GM12878 (cell line): ENCODE data around the gene KDM2A. TPM values are rescaled to one million over a fixed set of nuclear protein-coding genes. Genes with fewer than 3 reads are reported as not detected.
A peak's percentile ranks its signal among the peaks of the same experiment; 100 is the strongest.

ENCODE experiments used
- ASH2L ChIP-seq: fragments of 300-600, 200-600 bp; sonication (generic); IDR thresholded peaks from 2 replicates; pipeline ENCODE4 v1.6.1; 2017; ENCODE audit warnings: low read depth, mild to moderate bottlenecking, borderline replicate concordance
- BMI1 ChIP-seq: fragments of 450-650 bp; IDR thresholded peaks from 2 replicates; pipeline ENCODE4 v1.6.1; 2016; ENCODE audit warnings: mild to moderate bottlenecking, moderate library complexity, borderline replicate concordance
- CEBPB ChIP-seq, 2 experiments: fragments of 150-350 bp in 1 of 2; IDR thresholded peaks; 2 replicates each; pipeline ENCODE4 v1.6.1; 2012 to 2014; ENCODE audit warnings: low read depth in 2 of 2, low read length in 2 of 2, borderline replicate concordance in 1 of 2, inconsistent platforms in 1 of 2
- CEBPZ ChIP-seq: fragments of 150-350 bp; IDR thresholded peaks from 2 replicates; pipeline ENCODE4 v1.6.1; 2016; ENCODE audit warnings: low read depth, low read length
- HCFC1 ChIP-seq: fragments of 150-350 bp; IDR thresholded peaks from 2 replicates; pipeline ENCODE4 v1.6.1; 2014; ENCODE audit warnings: low read length
- HSF1 ChIP-seq: fragments of 150-350 bp; IDR thresholded peaks from 2 replicates; pipeline ENCODE4 v1.6.1; 2014; ENCODE audit warnings: mild to moderate bottlenecking, low read depth, low read length
- IKZF1 ChIP-seq: fragments of 450-650 bp; conservative IDR thresholded peaks from 2 replicates; pipeline ENCODE4 v1.6.1; 2017; ENCODE audit warnings: antibody characterized with exemption, mild to moderate bottlenecking
- IRF4 ChIP-seq: IDR thresholded peaks from 2 replicates; pipeline ENCODE4 v1.6.1; 2011; ENCODE audit warnings: low read depth, low read length
- KDM1A ChIP-seq: fragments of 200-600 bp; sonication (generic); IDR thresholded peaks from 2 replicates; pipeline ENCODE4 v1.6.1; 2016; ENCODE audit warnings: borderline replicate concordance
- LARP7 ChIP-seq: fragments of 450-650 bp; IDR thresholded peaks from 2 replicates; pipeline ENCODE4 v1.6.1; 2017; ENCODE audit warnings: mild to moderate bottlenecking
- NFYB ChIP-seq: IDR thresholded peaks from 2 replicates; pipeline ENCODE4 v1.6.1; 2011; ENCODE audit warnings: low read depth, mild to moderate bottlenecking, low read length, improper control_type of control experiment, moderate library complexity; ENCODE audit not compliant: insufficient read depth
- PAX5 ChIP-seq: IDR thresholded peaks from 2 replicates; pipeline ENCODE4 v1.6.1; 2011; ENCODE audit warnings: low read depth, low read length, borderline replicate concordance
- POLR2AphosphoS2 ChIP-seq: IDR thresholded peaks from 2 replicates; pipeline ENCODE4 v1.6.1; 2011; ENCODE audit warnings: low read depth, mild to moderate bottlenecking, low read length, improper control_type of control experiment, moderate library complexity
- SIX5 ChIP-seq: IDR thresholded peaks from 2 replicates; pipeline ENCODE4 v1.6.1; 2011; ENCODE audit warnings: mild to moderate bottlenecking, low read depth, low read length, moderate library complexity; ENCODE audit not compliant: severe bottlenecking
- SMAD5 ChIP-seq: IDR thresholded peaks from 2 replicates; pipeline ENCODE4 v1.6.1; 2016; ENCODE audit warnings: antibody characterized with exemption, low read depth
- SREBF2 ChIP-seq: IDR thresholded peaks from 2 replicates; pipeline ENCODE4 v1.6.1; 2012; ENCODE audit warnings: mild to moderate bottlenecking, low read length
- STAT1 ChIP-seq: fragments of 450-650 bp; conservative IDR thresholded peaks from 2 replicates; pipeline ENCODE4 v1.6.1; 2014; ENCODE audit warnings: antibody characterized with exemption, mild to moderate bottlenecking
- WRNIP1 ChIP-seq: IDR thresholded peaks from 2 replicates; pipeline ENCODE4 v1.6.1; 2011; ENCODE audit warnings: low read depth, low read length, improper control_type of control experiment, borderline replicate concordance
- YBX1 ChIP-seq: fragments of 450-650 bp; IDR thresholded peaks from 2 replicates; pipeline ENCODE4 v1.6.1; 2016; ENCODE audit warnings: antibody characterized with exemption
- YY1 ChIP-seq: IDR thresholded peaks from 2 replicates; pipeline ENCODE4 v1.6.1; 2011; ENCODE audit warnings: low read depth, mild to moderate bottlenecking, low read length
- ZNF217 ChIP-seq: fragments of 450-650 bp; IDR thresholded peaks from 2 replicates; pipeline ENCODE4 v1.6.1; 2017; ENCODE audit warnings: antibody characterized with exemption, mild to moderate bottlenecking
- polyA plus RNA-seq, 11 experiments: library from polyadenylated mRNA; depleted of rRNA in 4 of 11; unstranded in 6 of 11; stranded (reverse) in 5 of 11; fragments of >200 nt; fragmentation: Nextera tagmentation in 4 of 11; fragmentation: Illumina TruSeq in 1 of 11; extraction: Ambion mirVana in 4 of 11; extraction: Trizol in 1 of 11; gene quantifications; 1 replicate in 1 of 11; 2 replicates in 10 of 11; pipeline versions ENCODE4 v1.2.1 to v1.2.3, GENCODE V29; 2011 to 2016; ENCODE audit warnings: inconsistent platforms in 2 of 11, missing spikeins in 2 of 11, low read depth in 1 of 11
- total RNA-seq, 4 experiments: library from RNA; depleted of rRNA in 3 of 4; stranded (reverse); fragments of >200 nt in 3 of 4; fragmentation: Illumina TruSeq in 1 of 4; extraction: Trizol in 1 of 4; gene quantifications; 2 replicates each; pipeline versions ENCODE4 v1.2.1 to v1.2.3, GENCODE V29; 2013 to 2021
- TF ChIP-seq, protein P1 (sequence below): fragments of 450-650 bp; IDR thresholded peaks from 2 replicates; pipeline ENCODE4 v1.6.1; 2016; ENCODE audit warnings: mild to moderate bottlenecking
- TF ChIP-seq, protein P2 (sequence below): fragments of 450-650 bp; IDR thresholded peaks from 2 replicates; pipeline ENCODE4 v1.6.1; 2018; ENCODE audit warnings: borderline replicate concordance, mild to moderate bottlenecking; ENCODE audit not compliant: partially characterized antibody

KDM2A gene
- total and polyA plus RNA-seq, 10 of the 15 experiments (the other 5 are each of a cell fraction or from before 2014, with no cell fraction given): 10.5 to 69.3 (median 41.6) TPM

- TF ChIP-seq CEBPZ (no peak), ZNF217 (peak; percentile 52; the same call in 1 of the 2 replicates), HSF1 (no peak), CEBPB (IDR thresholded peaks at IDR 0.05; ENCODE audit: borderline replicate concordance in 1 of 2, low read depth in 2 of 2, low read length in 2 of 2) (peak in 1 of 2 experiments; percentile 63; a peak in 1 of 4 replicates), ASH2L (no peak; the same call in 1 of the 2 replicates), NFYB (no peak), PAX5 (peak; percentile 80; the same call in 1 of the 2 replicates), LARP7 (peak; percentile 94), KDM1A (no peak), SREBF2 (no peak), IRF4 (peak; percentile 50; the same call in 1 of the 2 replicates), IKZF1 (peak; percentile 90), STAT1 (no peak), YBX1 (no peak), WRNIP1 (no peak), SMAD5 (peak; percentile 72; the same call in 1 of the 2 replicates), SIX5 (no peak), YY1 (peak; percentile 68), HCFC1 (peak; percentile 32; the same call in 1 of the 2 replicates), POLR2AphosphoS2 (peak; percentile 94), BMI1 (no peak)
- TF ChIP-seq, protein P1, sequence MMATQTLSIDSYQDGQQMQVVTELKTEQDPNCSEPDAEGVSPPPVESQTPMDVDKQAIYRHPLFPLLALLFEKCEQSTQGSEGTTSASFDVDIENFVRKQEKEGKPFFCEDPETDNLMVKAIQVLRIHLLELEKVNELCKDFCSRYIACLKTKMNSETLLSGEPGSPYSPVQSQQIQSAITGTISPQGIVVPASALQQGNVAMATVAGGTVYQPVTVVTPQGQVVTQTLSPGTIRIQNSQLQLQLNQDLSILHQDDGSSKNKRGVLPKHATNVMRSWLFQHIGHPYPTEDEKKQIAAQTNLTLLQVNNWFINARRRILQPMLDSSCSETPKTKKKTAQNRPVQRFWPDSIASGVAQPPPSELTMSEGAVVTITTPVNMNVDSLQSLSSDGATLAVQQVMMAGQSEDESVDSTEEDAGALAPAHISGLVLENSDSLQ: no peak
- TF ChIP-seq, protein P2, sequence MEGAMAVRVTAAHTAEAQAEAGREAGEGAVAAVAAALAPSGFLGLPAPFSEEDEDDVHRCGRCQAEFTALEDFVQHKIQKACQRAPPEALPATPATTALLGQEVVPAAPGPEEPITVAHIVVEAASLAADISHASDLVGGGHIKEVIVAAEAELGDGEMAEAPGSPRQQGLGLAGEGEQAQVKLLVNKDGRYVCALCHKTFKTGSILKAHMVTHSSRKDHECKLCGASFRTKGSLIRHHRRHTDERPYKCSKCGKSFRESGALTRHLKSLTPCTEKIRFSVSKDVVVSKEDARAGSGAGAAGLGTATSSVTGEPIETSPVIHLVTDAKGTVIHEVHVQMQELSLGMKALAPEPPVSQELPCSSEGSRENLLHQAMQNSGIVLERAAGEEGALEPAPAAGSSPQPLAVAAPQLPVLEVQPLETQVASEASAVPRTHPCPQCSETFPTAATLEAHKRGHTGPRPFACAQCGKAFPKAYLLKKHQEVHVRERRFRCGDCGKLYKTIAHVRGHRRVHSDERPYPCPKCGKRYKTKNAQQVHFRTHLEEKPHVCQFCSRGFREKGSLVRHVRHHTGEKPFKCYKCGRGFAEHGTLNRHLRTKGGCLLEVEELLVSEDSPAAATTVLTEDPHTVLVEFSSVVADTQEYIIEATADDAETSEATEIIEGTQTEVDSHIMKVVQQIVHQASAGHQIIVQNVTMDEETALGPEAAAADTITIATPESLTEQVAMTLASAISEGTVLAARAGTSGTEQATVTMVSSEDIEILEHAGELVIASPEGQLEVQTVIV: no peak
Observed at GRCh38 chr11:67288452-67289225, 169.6 kb downstream of the KDM2A start (continued).
